Type B pancreatic cell (in vitro differentiated cells): Measurements from ENCODE around the gene SLC24A1. TPM values are rescaled to one million over a fixed set of nuclear protein-coding genes. Genes with fewer than 3 reads are reported as not detected.

Source experiments
- DNase-seq: peaks from one replicate; pipeline ENCODE4 v3.0.0; 2021; ENCODE audit warnings: mixed read lengths; ENCODE audit not compliant: unreplicated experiment; ENCODE audit errors: extremely low spot score
- H3K27ac Mint-ChIP-seq: 2 replicates; pipeline ENCODE4 v1.8.0; 2021; ENCODE audit warnings: mild to moderate bottlenecking, mixed read lengths
- H3K27me3 Mint-ChIP-seq: 2 replicates; pipeline ENCODE4 v1.8.0; 2021; ENCODE audit warnings: mixed read lengths
- H3K36me3 Mint-ChIP-seq: 2 replicates; pipeline ENCODE4 v1.8.0; 2021; ENCODE audit warnings: mixed read lengths
- H3K4me1 Mint-ChIP-seq: one replicate; pipeline ENCODE4 v1.8.0; 2021; ENCODE audit warnings: mixed read lengths; ENCODE audit not compliant: unreplicated experiment
- H3K4me3 Mint-ChIP-seq: 2 replicates; pipeline ENCODE4 v1.8.0; 2021; ENCODE audit warnings: mild to moderate bottlenecking, mixed read lengths
- H3K9me3 Mint-ChIP-seq: 2 replicates; pipeline ENCODE4 v1.8.0; 2021; ENCODE audit warnings: mixed read lengths
- total RNA-seq: library from RNA; stranded (reverse); gene quantifications from 2 replicates; pipeline ENCODE4 v1.2.1, GENCODE V29; 2021; ENCODE audit warnings: low replicate concordance
- TF ChIP-seq, protein P1 (sequence below): fragments of 200-600 bp; sonication (generic); conservative IDR thresholded peaks from 2 replicates; pipeline ENCODE4 v1.5.0; 2021; ENCODE audit warnings: antibody characterized with exemption, mild to moderate bottlenecking

SLC24A1 gene
- total RNA-seq, 1 donor from 2014 or later, result 15.8 TPM

DNA sequence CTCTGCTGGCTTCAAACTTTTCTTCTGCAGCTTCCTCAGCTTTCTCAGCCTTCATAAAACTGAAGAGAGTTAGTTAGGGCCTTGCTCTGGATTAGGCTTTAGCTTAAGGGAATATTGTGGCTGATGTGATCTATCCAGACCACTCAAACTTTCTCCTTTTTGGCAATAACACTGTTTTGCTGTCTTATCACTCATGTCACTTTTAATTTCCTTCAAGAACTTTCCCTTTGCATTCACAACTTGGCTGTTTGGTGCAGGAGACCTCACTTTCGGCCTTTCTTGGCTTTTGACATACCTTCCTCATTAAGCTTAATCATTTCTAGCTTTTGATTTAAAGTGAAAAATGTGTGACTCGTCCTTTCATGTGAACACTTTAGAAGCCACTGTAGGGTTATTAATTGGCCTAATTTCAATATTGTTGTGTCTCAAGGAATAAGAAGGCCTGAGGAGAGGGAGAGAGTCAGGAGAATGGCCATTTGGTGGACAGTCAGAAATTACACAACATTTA is 60.7 kb downstream of the SLC24A1 start:
- TF ChIP-seq, protein P1, sequence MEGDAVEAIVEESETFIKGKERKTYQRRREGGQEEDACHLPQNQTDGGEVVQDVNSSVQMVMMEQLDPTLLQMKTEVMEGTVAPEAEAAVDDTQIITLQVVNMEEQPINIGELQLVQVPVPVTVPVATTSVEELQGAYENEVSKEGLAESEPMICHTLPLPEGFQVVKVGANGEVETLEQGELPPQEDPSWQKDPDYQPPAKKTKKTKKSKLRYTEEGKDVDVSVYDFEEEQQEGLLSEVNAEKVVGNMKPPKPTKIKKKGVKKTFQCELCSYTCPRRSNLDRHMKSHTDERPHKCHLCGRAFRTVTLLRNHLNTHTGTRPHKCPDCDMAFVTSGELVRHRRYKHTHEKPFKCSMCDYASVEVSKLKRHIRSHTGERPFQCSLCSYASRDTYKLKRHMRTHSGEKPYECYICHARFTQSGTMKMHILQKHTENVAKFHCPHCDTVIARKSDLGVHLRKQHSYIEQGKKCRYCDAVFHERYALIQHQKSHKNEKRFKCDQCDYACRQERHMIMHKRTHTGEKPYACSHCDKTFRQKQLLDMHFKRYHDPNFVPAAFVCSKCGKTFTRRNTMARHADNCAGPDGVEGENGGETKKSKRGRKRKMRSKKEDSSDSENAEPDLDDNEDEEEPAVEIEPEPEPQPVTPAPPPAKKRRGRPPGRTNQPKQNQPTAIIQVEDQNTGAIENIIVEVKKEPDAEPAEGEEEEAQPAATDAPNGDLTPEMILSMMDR, result no peak
- no peak for DNase-seq
- H3K27ac Mint-ChIP-seq, result no peak overlapping the region

DNA sequence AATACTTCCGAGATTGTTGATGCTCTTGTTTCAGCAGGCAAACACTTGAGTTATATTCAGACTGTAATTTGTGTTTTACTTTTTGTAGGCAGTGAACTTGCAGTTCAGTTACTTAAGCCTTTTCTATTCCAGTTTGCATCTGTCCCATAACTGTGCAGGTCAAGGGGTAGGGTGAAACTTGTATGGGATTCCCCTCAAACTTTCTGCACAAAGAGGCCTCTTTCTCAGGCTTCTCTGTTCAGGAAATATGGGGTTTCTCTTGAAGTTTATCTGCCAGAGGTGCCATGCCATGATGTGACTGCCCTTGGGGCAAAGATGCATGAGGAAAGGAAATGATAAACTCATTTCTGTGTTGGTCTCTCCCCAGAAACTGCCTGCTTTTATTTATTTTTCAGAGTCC is 66.7 kb downstream of the SLC24A1 start:
- Mint-ChIP-seq H3K4me3 (no peak overlapping the region), H3K9me3 (no peaks in the 10 kb centered on the region), H3K27ac (no peak overlapping the region), H3K27me3 (no peaks in the 10 kb centered on the region), H3K4me1 (no peaks in the 10 kb centered on the region), H3K36me3 (peaks cover 4% of the 10 kb centered on the region)
- TF ChIP-seq, protein P1, result no peak
- DNase-seq, result no peak

More for the DNA sequence above, 60.7 kb downstream of the SLC24A1 start:
- H3K4me3 Mint-ChIP-seq, result no peak overlapping the region
- no peaks in the 10 kb centered on the region for H3K9me3 Mint-ChIP-seq
- H3K4me1 Mint-ChIP-seq, result no peaks in the 10 kb centered on the region
- no peaks in the 10 kb centered on the region for H3K27me3 Mint-ChIP-seq
- H3K36me3 Mint-ChIP-seq, result no peaks in the 10 kb centered on the region

DNA sequence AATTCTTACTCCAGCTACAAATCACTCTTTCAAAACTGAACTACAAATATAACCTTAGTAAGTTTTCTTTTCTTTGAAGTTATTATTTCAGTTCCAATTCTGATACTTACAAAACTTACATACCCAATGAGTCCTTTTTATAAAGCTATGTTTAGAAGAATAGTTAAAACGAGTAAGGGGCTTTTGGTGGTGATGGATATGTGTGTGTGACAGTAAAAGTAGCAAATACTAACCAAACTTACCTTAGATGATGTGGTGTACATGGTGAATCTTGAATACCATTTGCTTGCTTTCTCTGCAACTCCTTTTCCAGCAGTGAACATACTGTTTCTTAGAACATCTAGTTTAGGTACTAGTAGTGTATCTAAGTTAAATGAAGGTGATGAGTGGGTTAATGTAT is 68.4 kb downstream of the SLC24A1 start:
- no peaks in the 10 kb centered on the region for H3K27me3 Mint-ChIP-seq
- TF ChIP-seq, protein P1, result no peak
- no peak for DNase-seq
- H3K36me3 Mint-ChIP-seq, result peaks cover 4% of the 10 kb centered on the region
- H3K4me1 Mint-ChIP-seq, result no peaks in the 10 kb centered on the region
- no peak overlapping the region for H3K4me3 Mint-ChIP-seq
- H3K9me3 Mint-ChIP-seq, result no peaks in the 10 kb centered on the region
- no peak overlapping the region for H3K27ac Mint-ChIP-seq

DNA sequence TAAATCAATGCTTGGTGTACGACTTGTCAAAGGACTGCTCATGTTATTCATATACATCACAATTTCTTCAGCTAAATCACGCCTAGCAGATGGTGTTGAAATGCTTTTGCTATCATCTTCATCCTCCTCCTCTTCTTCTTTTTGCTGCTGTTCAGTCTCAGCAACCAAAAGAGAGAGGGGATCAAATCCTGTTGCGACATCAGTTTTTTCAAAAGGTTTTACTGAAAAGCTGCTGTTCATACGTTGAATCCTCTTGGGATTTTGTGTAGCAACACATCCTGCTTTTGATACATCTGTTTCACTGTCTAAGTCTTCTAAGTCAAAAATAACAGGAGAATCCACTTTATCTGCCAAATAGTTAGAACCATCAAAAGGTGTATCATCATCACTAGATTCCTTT is 69.0 kb downstream of the SLC24A1 start:
- no peaks in the 10 kb centered on the region for H3K9me3 Mint-ChIP-seq
- no peak for DNase-seq
- H3K4me3 Mint-ChIP-seq, result no peak overlapping the region
- TF ChIP-seq, protein P1, result no peak
- no peak overlapping the region for H3K27ac Mint-ChIP-seq
- no peaks in the 10 kb centered on the region for H3K27me3 Mint-ChIP-seq
- no peaks in the 10 kb centered on the region for H3K4me1 Mint-ChIP-seq
- H3K36me3 Mint-ChIP-seq, result peaks cover 4% of the 10 kb centered on the region

DNA sequence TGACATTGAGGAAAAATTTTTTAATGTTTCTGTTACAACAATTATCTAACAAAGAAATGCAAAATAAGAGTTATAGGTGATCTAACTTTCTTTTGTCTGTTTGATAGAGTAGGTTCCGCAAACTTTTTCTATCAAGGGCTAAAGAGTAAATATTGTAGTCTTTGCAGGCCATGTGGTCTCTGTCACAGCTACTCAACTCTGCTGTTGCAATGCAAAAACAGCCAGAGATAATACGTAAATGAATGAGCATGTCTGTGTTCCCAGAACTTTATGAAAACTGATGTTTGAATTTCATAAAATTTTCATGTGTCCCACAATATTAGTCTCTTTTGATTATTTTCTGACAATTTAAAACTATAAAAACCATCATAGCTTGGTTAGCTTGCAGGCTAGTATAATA is 73.3 kb downstream of the SLC24A1 start:
- no peaks in the 10 kb centered on the region for H3K4me1 Mint-ChIP-seq
- no peak overlapping the region for H3K4me3 Mint-ChIP-seq
- H3K27me3 Mint-ChIP-seq, result no peaks in the 10 kb centered on the region
- no peak overlapping the region for H3K27ac Mint-ChIP-seq
- H3K36me3 Mint-ChIP-seq, result peaks cover 4% of the 10 kb centered on the region
- no peaks in the 10 kb centered on the region for H3K9me3 Mint-ChIP-seq
- no peak for DNase-seq
- TF ChIP-seq, protein P1, result no peak

Other genes with a start within 250 kb of the SLC24A1 start
- gene IGDCC3, start 243.9 kb upstream of the SLC24A1 start, total RNA-seq, result 18.8 and 169 TPM in 2 replicates
- gene IGDCC4, start 199.0 kb upstream of the SLC24A1 start, total RNA-seq, result 2.4 and 17.1 TPM in 2 replicates
- 25.0 and 27.4 TPM in 2 replicates for gene DPP8, start 104.2 kb upstream of the SLC24A1 start, total RNA-seq
- 91.5 and 123 TPM in 2 replicates for gene HACD3, start 91.5 kb upstream of the SLC24A1 start, total RNA-seq
- gene INTS14, start 10.8 kb upstream of the SLC24A1 start, total RNA-seq, result 43.9 and 49.3 TPM in 2 replicates
- 13.4 and 13.6 TPM in 2 replicates for gene DENND4A, start 170.4 kb downstream of the SLC24A1 start, total RNA-seq
- 266 and 484 TPM in 2 replicates for gene RAB11A, start 247.6 kb downstream of the SLC24A1 start, total RNA-seq